ENCODE results near the gene MPL.
"Not testable (repeated sequence)": the region's sequence is repeated elsewhere in the genome, so short reads cannot be mapped to it uniquely, and the experiment has no call there.

The MPL gene

DNA sequence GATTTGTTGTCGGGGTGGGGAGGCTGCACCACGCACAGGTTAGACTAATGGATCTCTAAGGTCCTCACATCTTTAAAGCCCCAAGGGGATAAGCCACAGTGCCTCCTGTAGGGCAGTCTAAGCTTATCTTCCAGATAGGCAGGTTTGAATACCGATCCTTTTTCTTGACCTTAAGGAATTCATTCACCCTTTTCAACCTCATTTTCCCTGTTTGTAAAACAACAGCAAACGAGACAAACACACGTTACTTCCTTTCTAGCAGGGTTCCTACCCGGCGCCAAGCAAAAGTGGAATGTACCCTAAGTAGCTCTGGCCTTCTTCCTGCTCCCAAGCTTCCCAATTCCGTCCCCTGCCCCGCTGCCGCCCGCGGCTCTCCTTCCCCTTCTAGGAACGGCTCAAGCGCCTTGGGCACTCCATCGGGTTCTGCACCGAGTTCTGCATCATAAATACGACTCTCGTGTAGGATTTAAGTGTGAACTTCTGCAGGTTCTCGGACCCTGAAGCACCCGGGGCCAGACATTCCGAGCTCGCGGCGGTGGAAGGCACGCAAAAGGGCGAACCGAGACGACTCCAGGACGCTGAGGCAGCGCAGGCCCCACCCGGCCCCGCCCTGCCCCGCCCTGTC is 20.6 kb downstream of the MPL start:
- DNase-seq: no peak

DNA sequence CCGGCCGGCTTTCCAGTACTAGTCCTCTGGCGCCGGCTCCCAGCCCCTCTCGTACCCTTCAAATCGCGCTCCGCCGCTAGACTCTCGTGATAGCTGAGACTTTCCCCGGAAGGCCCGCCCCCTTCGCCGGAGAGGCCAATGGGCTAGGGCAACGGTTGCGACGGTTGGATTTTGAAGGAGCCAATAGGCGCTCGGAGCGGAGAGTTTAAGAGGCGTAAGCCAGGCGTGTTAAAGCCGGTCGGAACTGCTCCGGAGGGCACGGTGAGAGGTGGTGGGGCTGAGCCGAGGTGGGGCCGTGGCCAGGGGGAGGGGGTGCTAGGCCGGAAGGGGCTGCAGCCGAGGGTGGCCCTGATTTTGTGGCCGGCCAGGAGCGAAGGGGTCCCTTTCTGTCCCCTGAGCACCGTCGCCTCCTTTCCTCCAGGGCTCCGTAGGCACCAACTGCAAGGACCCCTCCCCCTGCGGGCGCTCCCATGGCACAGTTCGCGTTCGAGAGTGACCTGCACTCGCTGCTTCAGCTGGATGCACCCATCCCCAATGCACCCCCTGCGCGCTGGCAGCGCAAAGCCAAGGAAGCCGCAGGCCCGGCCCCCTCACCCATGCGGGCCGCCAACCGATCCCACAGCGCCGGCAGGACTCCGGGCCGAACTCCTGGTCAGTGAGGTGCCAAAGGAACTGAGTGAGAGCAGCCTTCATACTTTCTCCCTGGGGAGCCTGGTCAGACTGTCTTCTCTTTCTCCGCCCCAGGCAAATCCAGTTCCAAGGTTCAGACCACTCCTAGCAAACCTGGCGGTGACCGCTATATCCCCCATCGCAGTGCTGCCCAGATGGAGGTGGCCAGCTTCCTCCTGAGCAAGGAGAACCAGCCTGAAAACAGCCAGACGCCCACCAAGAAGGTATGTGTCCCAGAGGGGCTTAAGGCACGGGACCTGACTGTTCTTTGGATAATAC is 21.4 kb downstream of the MPL start, which contains the start of gene CDC20:
Gene CDC20 (plus strand): TSS at position 236 of the 948 bp plus-strand sequence. CDS start 235 bp downstream, at position 471.
- peak; percentile 99 for DNase-seq

DNA sequence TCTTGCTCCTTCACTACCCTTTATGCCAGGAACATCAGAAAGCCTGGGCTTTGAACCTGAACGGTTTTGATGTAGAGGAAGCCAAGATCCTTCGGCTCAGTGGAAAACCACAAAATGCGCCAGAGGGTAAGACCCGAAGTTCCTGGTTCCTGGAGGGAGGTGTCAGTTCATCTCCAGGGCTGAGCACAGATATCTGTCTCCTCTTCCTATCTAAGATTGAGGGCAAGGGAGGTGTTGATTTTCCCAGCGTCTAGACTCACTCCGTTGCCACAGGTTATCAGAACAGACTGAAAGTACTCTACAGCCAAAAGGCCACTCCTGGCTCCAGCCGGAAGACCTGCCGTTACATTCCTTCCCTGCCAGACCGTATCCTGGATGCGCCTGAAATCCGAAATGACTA is 22.1 kb downstream of the MPL start:
- DNase-seq: no peak

DNA sequence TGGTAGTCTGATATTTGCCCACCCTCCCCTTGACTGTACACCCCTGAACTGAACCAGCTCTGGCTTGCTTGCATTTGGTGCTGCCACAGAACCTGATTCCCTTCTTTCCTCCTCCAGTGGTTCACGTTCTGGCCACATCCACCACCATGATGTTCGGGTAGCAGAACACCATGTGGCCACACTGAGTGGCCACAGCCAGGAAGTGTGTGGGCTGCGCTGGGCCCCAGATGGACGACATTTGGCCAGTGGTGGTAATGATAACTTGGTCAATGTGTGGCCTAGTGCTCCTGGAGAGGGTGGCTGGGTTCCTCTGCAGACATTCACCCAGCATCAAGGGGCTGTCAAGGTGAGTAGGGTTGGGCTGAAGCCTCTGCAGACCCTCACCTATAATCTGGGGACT is 23.0 kb downstream of the MPL start:
- DNase-seq: no peak

DNA sequence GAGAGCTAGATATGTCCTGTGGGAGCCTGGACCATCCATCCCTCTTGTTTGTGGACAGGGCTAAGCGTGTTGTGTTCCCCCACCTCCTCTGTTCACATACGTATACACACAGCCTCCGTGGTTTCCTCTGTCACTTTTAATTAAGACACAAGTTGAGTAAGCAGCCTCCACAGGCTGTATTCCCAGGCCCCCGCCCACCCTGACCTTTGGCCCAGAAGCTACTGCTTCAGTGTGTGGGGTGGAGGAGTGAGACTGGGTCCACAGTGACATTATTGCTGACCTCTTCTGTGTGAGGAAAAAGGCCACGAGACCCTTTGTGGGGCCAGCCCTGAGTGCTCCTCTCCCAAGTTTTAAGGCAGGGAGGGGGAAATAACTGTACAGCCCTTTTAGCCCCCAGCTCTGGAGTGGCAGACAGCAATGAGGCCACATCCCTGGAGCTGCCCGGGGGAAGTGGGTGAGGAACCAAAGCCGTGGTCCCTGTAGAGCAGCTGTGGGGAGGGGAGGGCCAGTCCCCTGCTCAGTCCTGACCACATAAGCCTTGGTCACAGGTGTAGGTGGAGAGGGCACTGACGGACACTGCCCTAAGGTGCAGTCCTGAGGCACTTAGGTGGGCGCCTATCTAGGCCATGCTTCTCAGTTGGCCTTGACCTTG is 25.8 kb downstream of the MPL start:
- no peak for DNase-seq

- DNase-seq: no peak
Observed at GRCh38 chr1:43363935-43364525, 26.4 kb downstream of the MPL start.

DNA sequence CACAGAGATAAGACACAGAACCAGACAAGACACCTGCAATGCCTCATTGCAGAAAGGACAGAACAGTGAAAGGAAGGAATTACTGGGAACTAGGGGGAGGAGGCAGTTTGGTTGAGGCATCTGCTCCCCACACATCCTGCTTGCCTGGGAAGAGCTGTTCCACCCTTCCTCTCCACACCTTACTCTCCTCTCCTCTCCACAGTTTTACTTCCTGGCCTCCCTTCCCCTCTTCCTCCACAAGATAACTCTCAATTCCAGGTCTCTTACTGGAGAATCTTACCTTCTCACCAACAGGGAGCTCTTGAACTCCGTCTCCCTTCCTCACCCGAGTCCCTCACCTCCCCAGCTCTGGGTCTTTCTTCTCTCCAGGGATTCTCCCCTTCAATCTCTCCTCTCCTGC is 28.1 kb downstream of the MPL start:
- DNase-seq: no peak

DNA sequence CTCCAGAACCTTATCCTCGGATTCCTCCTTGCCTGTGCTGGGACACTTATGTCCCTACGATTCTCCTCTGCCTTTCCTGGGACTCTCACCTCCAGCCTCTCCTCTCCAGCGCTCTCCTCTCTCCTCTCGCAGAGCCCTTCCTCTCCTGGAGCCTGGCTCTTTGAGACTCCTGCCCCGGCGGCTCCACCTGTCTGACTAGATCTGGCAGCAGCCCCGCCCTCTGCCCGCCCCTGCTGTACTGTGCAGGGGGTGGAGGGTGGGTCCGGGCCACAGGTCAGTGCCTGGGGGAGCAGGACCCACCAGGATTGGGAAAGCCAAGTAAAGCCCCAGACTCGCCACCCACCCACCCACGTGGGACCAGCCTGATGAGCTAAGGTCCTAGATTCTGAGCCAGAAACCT is 28.6 kb downstream of the MPL start:
- no peak for DNase-seq

GRCh38 chr1:43366601-43367025 is 29.0 kb downstream of the MPL start:
- DNase-seq: no peak

DNA sequence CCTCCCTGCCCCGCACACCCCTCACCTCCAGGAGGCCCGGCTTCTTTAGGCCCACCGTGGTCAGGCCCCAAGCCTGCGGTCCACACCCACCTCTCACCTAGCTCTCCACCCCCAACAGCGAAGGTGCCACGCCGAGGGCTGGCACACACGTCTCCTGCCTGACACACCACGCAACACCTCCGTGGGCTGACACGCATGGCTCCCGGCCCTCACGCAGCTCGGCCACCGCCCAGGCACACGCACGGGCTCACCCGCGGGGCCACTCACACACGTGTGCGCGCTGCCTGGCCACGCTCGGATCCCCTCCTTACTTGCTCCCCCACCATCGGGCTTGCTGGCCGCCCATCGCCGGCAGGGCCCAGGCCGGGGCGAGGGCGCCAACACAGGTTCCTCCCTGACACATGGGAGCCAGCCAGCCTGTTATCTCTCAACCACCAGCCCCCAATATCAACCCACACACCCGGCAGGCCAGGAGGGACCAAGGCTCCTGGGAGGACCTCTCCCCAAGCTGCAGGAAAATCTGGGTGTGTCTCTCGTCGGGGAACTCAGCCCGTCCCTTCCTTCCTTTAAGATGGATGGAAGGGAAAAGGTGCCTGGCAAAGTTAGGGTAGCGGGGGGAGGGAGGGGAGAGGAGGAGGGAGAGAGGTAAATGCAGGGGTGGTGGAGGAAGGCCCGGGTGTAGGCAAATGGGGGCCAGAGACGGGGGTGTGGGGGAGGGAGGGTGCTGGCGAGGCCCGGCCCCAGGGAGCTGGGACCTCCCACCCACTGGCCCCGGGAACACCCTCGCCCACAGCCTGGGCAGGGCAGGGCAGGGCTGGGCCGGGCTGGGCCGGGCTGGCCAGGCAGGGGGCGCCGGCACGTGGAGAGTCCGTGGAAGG is 29.6 kb downstream of the MPL start:
- DNase-seq: peak; percentile 37

GRCh38 chr1:43367904-43368645 is 30.5 kb downstream of the MPL start, which contains the start of gene ELOVL1:
TSS of gene ELOVL1 (minus strand) at chr1:43368011. CDS start at chr1:43365609, 2,402 bp downstream.
- DNase-seq: peak; percentile 93

DNA sequence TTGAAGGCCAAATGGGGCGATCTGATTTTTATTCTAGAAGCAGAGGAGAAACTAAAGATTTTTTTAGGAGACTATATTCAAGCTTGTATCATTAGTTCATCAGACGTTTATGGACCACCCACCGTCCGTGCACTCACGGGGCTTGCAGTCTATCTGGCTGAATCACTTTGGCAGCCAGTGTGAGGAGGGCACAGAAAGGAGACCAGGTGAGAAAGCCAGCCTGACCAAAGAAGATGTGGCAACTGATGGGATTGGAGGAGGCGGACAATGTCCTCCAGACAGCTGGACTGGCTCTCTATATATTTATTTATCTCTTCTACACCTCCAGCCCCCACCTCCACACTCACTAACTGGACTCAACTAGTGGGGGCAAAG is 31.0 kb downstream of the MPL start:
- DNase-seq: no peak

DNA sequence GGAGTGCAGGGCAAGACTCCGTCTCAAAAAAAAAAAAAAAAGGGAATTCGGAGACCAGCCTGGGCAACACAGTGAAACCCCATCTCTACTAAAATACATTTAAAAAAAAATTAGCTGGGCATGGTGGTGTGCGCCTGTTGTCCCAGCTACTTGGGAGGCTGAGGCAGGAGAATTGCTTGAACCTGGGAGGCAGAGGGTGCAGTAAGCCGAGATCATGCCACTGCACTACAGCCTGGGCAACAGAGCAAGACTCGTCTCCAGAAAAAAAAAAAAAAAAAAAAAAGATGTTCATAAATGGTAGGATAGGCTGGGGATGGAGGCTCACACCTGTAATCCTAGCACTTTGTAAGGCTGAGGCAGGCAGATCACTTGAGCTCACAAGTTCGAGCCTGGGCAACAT is 32.2 kb downstream of the MPL start:
- DNase-seq: not testable (repeated sequence)

DNA sequence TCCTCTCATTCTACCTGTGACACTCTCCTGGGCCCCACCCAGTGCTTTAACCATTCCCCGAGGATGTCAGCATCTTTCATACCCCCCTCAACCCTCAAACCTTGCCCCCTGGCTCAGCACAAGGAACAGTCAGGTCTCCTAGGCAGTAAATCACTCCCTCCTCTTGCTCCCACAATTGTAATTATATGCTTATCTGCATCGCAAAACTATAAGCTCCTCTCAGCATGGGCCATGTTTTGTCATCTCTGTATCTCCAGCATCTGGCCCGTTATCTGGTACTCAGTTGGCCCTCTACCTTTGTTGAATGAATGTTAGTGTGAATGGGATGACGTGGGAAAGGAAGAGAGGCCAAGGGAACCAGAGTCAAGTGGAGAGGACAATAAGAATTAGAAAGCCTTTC is 32.9 kb downstream of the MPL start:
- no peak for DNase-seq

GRCh38 chr1:43372172-43372571 is 34.6 kb downstream of the MPL start:
- no peak for DNase-seq

GRCh38 chr1:43373066-43373940 is 35.7 kb downstream of the MPL start:
- no peak for DNase-seq

DNA sequence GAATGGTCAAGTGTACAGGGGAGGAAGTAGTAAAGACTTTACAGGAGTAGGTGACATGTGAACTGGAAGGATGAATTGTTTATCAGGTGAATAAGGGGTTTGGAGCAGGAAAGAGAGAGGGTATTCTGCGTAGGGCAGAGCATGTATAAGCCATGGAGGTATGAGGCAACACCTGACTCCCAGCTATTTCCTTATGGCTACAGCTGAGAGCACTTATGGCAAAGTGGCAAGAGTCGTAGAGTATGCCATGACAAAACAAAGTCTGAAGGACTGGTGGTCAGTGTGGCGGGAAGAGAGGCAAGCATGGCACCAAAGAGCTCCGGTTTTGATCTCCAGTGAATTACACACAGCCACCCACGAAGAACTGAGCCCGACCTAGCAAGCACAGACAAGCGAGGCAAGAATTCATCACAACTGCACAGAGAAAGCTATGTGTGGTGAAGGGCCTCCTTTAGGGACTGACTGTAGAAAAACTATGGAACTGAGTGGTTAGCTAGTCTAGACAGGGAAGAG is 39.2 kb downstream of the MPL start:
- DNase-seq: no peak

DNA sequence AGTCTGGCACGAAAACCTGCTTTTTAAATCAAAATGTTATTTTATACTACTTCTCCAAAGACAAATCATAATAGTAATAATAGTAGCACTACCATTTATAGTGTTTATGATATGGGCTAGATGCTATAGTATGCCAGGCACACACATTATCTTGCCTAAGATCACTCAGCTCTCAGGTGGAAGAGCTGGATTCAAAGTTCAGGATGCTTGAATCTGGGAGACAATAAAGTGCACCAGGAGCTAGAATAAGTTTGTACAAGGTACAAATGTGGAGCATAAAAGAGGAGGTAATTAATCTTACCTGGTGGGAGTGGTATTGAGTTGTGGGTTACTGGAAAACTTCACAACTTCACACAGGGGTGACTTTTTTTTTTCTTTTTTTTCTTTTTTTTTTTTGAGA is 40.2 kb downstream of the MPL start:
- no peak for DNase-seq

GRCh38 chr1:43379476-43379875 is 41.9 kb downstream of the MPL start:
- DNase-seq: no peak

DNA sequence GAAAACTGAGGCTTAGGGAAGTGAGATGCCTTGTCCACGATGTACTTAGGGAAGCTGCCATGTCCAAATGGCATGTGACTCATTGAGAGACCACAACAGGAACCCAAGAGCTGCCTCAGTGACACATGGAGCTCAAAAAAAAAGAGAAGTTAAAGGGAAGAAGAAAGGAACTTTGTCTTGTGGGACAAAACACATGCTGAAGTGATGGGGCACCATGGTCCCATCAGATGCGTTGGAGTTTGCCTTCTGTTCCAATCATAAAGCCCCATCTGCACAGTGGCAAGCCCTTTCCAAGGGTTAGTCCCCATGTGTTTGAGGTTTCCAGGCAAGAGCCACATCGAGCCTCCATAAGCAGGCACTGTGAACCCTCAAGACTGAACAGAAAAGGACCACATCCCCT is 44.0 kb downstream of the MPL start:
- no peak for DNase-seq
